Vagina (tissue), 2 donors: ENCODE data around the gene ERH. TPM values are rescaled to one million over a fixed set of nuclear protein-coding genes. Genes with fewer than 3 reads are reported as not detected.
"Not testable (repeated sequence)": the region's sequence is repeated elsewhere in the genome, so short reads cannot be mapped to it uniquely, and the experiment has no call there.

ENCODE experiments used
- DNase-seq, 2 donors: peaks; one replicate each; pipeline ENCODE4 v3.0.0-alpha.2; 2017; ENCODE audit errors: extremely low spot score in 2 of 2
- H3K27ac ChIP-seq: fragments of 200-600 bp; sonication (generic); one replicate; pipeline ENCODE4 v1.5.1; 2019
- H3K27me3 ChIP-seq: fragments of 200-600 bp; sonication (generic); one replicate; pipeline ENCODE4 v1.5.1; 2019
- H3K36me3 ChIP-seq, 2 donors: fragments of 200-600 bp; sonication (generic); one replicate each; pipeline ENCODE4 v1.5.1; 2017 to 2019
- H3K4me1 ChIP-seq: fragments of 200-600 bp; sonication (generic); one replicate; pipeline ENCODE4 v1.5.1; 2019
- H3K4me3 ChIP-seq, 2 donors: fragments of 200-600 bp; sonication (generic); 1 replicate in 1 of 2; 2 replicates in 1 of 2; pipeline ENCODE4 v1.5.1; 2016 to 2019
- H3K9me3 ChIP-seq: fragments of 200-600 bp; sonication (generic); one replicate; pipeline ENCODE4 v1.5.1; 2019
- CTCF ChIP-seq, 3 experiments: fragments of 450-650 bp in 2 of 3; fragments of 200-600 bp in 1 of 3; sonication (generic) in 1 of 3; IDR thresholded peaks; one replicate each; pipeline ENCODE4 v1.5.1; 2017 to 2019; ENCODE audit warnings: antibody characterized with exemption in 3 of 3, mild to moderate bottlenecking in 2 of 3, moderate library complexity in 2 of 3
- POLR2A ChIP-seq, 2 donors: fragments of 450-650 bp; IDR thresholded peaks; one replicate each; pipeline ENCODE4 v1.6.1; 2017; ENCODE audit warnings: antibody characterized with exemption in 2 of 2, mild to moderate bottlenecking in 2 of 2, moderate library complexity in 2 of 2
- POLR2AphosphoS5 ChIP-seq, 2 donors: sonication (generic); formaldehyde crosslinking; IDR thresholded peaks; one replicate each; pipeline ENCODE4 v1.9.0; 2017; ENCODE audit warnings: antibody characterized with exemption in 2 of 2, mild to moderate bottlenecking in 2 of 2, low read depth in 1 of 2; ENCODE audit not compliant: insufficient read depth in 1 of 2
- intact Hi-C: fragments of 100-400 bp; cut with DNase I; formaldehyde crosslinking; loops from one replicate; pipeline ENCODE4 v1.15.1; 2023
- total RNA-seq: library from RNA; depleted of rRNA; stranded (reverse); fragments of >200 nt; gene quantifications from one replicate; pipeline ENCODE4 v1.2.3, GENCODE V29; 2016

Gene ERH
- total RNA-seq, 1 donor from 2014 or later: 77.8 TPM

- H3K27me3 ChIP-seq: no peaks in the 10 kb centered on the region
- DNase-seq: no peak
- TF ChIP-seq CTCF (IDR thresholded peaks at IDR 0.05) (no peak), POLR2A (IDR thresholded peaks at IDR 0.05) (no peak), POLR2AphosphoS5 (IDR thresholded peaks at IDR 0.05; ENCODE audit: insufficient read depth in 1 of 2, low read depth in 1 of 2) (no peak)
- H3K4me1 ChIP-seq: peaks cover 61% of the 10 kb centered on the region
- peaks cover 0 to 46% of the 10 kb centered on the region in 2 donors for H3K36me3 ChIP-seq
- H3K4me3 ChIP-seq: no peak overlapping the region
- intact Hi-C loops: no loop called here
- no peak overlapping the region for H3K27ac ChIP-seq
- no peaks in the 10 kb centered on the region for H3K9me3 ChIP-seq
These were observed 2.2 kb downstream of the ERH start for GRCh38 chr14:69395929-69396328.

GRCh38 chr14:69392481-69392880, 5.6 kb downstream of the ERH start:
- peaks cover 46% of the 10 kb centered on the region for H3K4me1 ChIP-seq
- intact Hi-C loops: no loop called here
- no peaks in the 10 kb centered on the region for H3K9me3 ChIP-seq
- no peak for DNase-seq
- no peak for TF ChIP-seq POLR2AphosphoS5 (IDR thresholded peaks at IDR 0.05; ENCODE audit: insufficient read depth in 1 of 2, low read depth in 1 of 2)
- no peak overlapping the region for H3K27ac ChIP-seq
- H3K36me3 ChIP-seq: peaks cover 0 to 60% of the 10 kb centered on the region in 2 donors
- H3K27me3 ChIP-seq: no peaks in the 10 kb centered on the region
- H3K4me3 ChIP-seq: no peak overlapping the region

- H3K27me3 ChIP-seq, H3K9me3 ChIP-seq, intact Hi-C loops, H3K27ac ChIP-seq, DNase-seq, H3K4me3 ChIP-seq: not testable (repeated sequence)
- peaks cover 0 to 67% of the 10 kb centered on the region in 2 donors for H3K36me3 ChIP-seq
- H3K4me1 ChIP-seq: peaks cover 35% of the 10 kb centered on the region
These were observed 6.7 kb downstream of the ERH start for GRCh38 chr14:69391400-69391799.

GRCh38 chr14:69387311-69387710, 10.8 kb downstream of the ERH start:
- Histone ChIP-seq H3K9me3 (no peaks in the 10 kb centered on the region), H3K27ac (no peak overlapping the region), H3K4me3 (no peak overlapping the region), H3K27me3 (no peaks in the 10 kb centered on the region), H3K36me3 (peaks cover 0 to 58% of the 10 kb centered on the region in 2 donors), H3K4me1 (peaks cover 28% of the 10 kb centered on the region)
- TF ChIP-seq CTCF (IDR thresholded peaks at IDR 0.05) (no peak), POLR2AphosphoS5 (IDR thresholded peaks at IDR 0.05; ENCODE audit: insufficient read depth in 1 of 2, low read depth in 1 of 2) (no peak), POLR2A (IDR thresholded peaks at IDR 0.05) (no peak)
- intact Hi-C loops: no loop called here
- no peak for DNase-seq

GRCh38 chr14:69378274-69378673, 19.8 kb downstream of the ERH start:
- H3K36me3 ChIP-seq: peaks cover 0 to 46% of the 10 kb centered on the region in 2 donors
- H3K9me3 ChIP-seq: no peaks in the 10 kb centered on the region
- no peak overlapping the region for H3K27ac ChIP-seq
- H3K4me3 ChIP-seq: no peak overlapping the region
- intact Hi-C loops: no loop called here
- no peak for TF ChIP-seq POLR2A (IDR thresholded peaks at IDR 0.05)
- TF ChIP-seq CTCF (IDR thresholded peaks at IDR 0.05): no peak
- TF ChIP-seq POLR2AphosphoS5 (IDR thresholded peaks at IDR 0.05; ENCODE audit: insufficient read depth in 1 of 2, low read depth in 1 of 2): no peak
- DNase-seq: no peak
- H3K27me3 ChIP-seq: no peaks in the 10 kb centered on the region
- peaks cover 14% of the 10 kb centered on the region for H3K4me1 ChIP-seq

GRCh38 chr14:69376439-69376838, 21.7 kb downstream of the ERH start:
- no peak overlapping the region for H3K4me3 ChIP-seq
- H3K36me3 ChIP-seq: peaks cover 0 to 33% of the 10 kb centered on the region in 2 donors
- peaks cover 7% of the 10 kb centered on the region for H3K4me1 ChIP-seq
- intact Hi-C loops: no loop called here
- no peak for DNase-seq
- H3K27ac ChIP-seq: no peak overlapping the region
- TF ChIP-seq POLR2A (IDR thresholded peaks at IDR 0.05) (no peak), POLR2AphosphoS5 (IDR thresholded peaks at IDR 0.05; ENCODE audit: insufficient read depth in 1 of 2, low read depth in 1 of 2) (no peak), CTCF (IDR thresholded peaks at IDR 0.05) (no peak)
- no peaks in the 10 kb centered on the region for H3K27me3 ChIP-seq
- H3K9me3 ChIP-seq: no peaks in the 10 kb centered on the region
